Fibroblast of pulmonary artery (primary cell): ENCODE data around the gene NSD2.
"Not testable (repeated sequence)": the region's sequence is repeated elsewhere in the genome, so short reads cannot be mapped to it uniquely, and the experiment has no call there.

Source experiments
- DNase-seq: peaks from one replicate; pipeline ENCODE4 v3.0.0-alpha.2; 2010; ENCODE audit warnings: low read depth
- H3K4me3 ChIP-seq: replicated peaks from 2 replicates; pipeline ENCODE4 v1.5.1; 2011; ENCODE audit warnings: low read depth, mild to moderate bottlenecking, control low read depth, low read length, moderate library complexity
- TF ChIP-seq, protein P1 (sequence below): IDR thresholded peaks from 2 replicates; pipeline ENCODE4 v1.5.1; 2011; ENCODE audit warnings: mild to moderate bottlenecking, control low read depth, low read length, inconsistent platforms; ENCODE audit errors: missing control alignments

The NSD2 gene

DNA sequence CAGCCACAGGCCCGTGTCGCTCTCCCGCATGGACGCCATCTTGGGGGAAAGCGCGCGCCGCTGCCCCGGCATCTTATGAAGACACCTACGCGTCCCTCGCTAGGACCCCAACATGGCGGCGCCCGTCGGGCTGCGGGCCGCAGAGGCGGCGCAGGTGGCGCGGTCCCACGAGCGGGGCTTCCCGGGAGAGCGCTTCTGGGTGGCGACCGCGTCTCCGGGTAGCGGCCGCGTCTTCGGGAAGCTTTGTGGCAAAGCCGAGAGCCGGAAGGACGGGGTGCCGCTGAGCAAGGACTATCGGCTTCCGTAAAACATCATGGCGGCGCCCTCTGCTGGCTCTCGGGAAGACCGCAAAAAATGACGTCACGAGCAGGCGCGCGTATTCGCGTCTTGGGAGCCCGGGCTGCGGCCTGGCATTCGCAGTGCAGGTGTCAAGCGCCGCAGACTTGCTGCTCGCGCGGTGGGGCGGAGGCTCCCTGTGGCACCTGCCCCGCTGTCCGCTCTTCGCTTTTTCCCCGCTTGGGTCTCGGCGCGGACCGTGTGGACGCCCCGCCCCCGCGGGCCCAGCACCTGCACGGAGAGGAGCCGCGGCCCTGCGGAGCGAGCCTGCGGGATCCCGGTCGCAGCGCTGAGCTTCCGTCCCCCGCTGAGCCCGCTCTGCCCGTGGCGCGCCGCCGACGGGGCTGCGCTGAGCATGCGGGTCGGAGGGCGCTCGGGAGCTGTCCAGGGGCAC, 137.9 kb downstream of the NSD2 start, which contains the start of gene NELFA:
NELFA (minus strand) TSS at position 54 of the 730 bp plus-strand sequence; CDS start at position 39, 15 bp downstream.
- peak; percentile 95 for DNase-seq

DNA sequence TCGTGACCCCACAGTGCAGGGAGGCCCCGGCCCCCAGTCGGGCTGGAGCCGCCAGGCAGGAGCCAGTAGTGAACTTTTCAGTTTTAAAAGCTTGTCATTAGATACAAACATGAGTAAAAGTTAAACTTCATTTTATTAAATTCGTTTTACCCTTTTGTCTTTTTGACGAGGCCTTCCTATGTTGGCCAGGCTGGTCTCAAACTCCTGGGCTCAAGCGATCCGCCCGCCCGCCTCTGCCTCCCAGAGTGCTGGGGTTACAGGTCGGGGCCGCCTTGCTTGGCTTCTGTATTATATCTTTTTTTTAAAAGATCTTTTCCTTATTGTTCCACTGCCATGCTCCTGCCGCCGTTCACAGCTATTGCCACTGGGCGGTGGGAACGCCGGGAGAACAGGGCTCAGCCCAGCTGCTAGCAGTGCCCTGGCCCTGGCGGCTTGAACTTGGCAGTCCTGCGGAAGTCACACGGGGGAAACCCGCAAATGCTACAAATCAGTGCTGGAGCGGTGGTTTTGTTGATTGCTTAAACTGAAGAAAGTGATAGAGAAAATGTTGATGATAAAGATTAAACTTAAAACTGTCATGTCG, 138.5 kb downstream of the NSD2 start:
- TF ChIP-seq, protein P1, sequence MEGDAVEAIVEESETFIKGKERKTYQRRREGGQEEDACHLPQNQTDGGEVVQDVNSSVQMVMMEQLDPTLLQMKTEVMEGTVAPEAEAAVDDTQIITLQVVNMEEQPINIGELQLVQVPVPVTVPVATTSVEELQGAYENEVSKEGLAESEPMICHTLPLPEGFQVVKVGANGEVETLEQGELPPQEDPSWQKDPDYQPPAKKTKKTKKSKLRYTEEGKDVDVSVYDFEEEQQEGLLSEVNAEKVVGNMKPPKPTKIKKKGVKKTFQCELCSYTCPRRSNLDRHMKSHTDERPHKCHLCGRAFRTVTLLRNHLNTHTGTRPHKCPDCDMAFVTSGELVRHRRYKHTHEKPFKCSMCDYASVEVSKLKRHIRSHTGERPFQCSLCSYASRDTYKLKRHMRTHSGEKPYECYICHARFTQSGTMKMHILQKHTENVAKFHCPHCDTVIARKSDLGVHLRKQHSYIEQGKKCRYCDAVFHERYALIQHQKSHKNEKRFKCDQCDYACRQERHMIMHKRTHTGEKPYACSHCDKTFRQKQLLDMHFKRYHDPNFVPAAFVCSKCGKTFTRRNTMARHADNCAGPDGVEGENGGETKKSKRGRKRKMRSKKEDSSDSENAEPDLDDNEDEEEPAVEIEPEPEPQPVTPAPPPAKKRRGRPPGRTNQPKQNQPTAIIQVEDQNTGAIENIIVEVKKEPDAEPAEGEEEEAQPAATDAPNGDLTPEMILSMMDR = peak; percentile 21
- DNase-seq = peak; percentile 57
- H3K4me3 ChIP-seq = peak overlapping the region; percentile 96

More for the DNA sequence above, 137.9 kb downstream of the NSD2 start, which contains the start of gene NELFA:
- TF ChIP-seq, protein P1 = peak; percentile 43
- peak within 1 kb of the TSS; percentile 96 for H3K4me3 ChIP-seq

DNA sequence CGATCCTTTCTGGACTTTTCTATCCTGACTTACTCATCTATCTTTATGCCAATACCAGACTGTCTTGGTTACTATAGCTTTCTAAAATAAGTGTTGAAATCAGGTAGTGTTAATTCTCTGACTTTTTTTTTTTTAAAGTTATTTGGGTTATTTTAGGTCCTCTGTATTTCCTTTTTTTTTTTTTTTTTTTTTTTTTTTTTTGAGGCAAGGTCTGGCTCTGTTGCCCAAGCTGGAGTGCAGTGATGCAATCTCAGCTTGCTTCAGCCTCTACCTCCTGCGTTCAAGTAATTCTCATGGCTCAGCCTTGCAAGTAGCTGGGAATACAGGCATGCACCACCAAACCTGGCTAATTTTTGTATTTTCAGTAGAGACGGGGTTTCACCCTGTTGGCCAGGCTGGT, 140.4 kb downstream of the NSD2 start:
- peak; percentile 39 for DNase-seq
- TF ChIP-seq, protein P1 = no peak

DNA sequence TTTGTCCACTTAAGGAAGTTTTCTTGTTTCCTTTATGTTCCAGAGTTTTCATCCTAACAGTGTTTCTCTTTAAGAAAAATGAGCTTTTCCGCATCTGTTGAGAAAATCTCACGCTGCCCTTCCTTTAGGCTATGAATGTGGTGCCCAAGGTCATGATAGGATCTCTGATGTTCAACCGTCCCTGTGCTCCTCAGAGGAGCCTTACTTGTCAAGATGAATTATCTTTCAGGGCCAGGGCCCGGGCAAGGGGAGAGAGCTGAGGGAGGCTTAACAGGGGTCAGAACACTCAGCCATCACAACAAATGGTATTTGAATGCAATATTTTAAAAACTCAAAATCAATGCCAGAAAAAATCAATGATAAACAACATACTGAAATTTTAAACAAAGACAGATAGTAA, 143.8 kb downstream of the NSD2 start:
- no peak overlapping the region for H3K4me3 ChIP-seq
- TF ChIP-seq, protein P1 = no peak
- no peak for DNase-seq

More for the DNA sequence above, 140.4 kb downstream of the NSD2 start:
- H3K4me3 ChIP-seq = no peak overlapping the region

DNA sequence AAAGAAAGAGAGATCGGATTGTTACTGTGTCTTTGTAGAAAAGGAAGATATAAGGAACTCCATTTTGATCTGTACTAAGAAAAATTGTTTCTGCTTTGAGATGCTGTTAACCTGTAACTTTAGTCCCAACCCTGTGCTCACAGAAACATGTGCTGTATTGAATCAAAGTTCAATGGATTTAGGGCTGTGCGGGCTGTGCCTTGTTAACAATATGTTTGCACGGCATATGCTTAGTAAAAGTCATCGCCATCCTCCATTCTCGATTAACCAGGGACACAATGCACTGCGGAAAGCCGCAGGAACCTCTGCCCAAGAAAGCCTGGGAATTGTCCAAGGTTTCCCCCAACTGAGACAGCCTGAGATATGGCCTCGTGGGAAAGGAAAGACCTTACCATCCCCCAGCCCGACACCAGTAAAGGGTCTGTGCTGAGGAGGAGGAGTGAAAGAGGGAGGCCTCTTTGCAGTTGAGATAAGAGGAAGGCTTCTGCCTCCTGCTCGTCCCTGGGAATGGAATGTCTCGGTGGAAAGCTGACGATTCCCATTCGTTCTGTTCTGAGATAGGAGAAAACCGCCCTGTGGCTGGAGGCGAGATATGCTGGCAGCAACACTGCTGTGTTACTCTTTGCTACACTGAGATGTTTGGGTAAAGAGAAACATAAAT, 150.3 kb downstream of the NSD2 start:
- peak; percentile 77 for DNase-seq
- peak overlapping the region; percentile 30 for H3K4me3 ChIP-seq

DNA sequence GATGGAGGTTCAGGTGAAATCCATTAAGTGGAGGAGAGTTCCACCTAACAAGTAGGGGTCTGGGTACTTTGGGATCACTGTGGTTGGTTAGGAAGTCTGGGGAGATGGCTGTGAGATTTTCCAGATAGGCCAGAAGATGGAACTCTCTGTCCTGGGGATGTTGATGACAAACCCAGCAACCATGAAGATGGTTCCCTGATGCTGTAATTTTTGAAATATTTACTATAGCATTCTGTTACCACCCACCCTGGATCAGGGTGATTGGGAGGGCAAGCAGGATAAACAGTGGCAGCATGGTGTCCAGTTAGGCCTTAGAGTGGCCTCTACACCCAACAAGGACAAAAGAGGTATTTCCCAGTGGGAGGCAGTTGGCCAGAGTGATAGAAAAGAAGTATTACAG, 153.5 kb downstream of the NSD2 start:
- TF ChIP-seq, protein P1 = no peak
- DNase-seq = no peak
- no peak overlapping the region for H3K4me3 ChIP-seq

DNA sequence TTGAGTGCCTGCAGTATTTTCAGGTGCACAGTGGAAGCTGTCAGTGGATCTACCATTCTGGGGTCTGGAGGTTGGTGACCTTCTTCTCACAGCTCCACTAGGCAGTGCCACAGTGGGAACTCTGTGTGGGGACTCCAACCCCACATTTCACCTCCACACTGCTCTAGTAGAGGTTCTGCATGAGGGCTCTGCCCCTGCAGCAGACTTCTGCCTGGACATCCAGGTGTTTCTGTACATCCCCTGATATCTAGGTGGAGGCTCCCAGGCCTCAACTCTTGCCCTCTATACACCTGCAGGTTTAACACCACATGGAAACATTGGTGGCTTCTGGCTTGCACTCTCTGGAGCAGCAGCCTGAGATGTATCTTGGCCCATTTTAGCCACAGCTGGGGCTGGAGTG, 154.6 kb downstream of the NSD2 start:
- no peak overlapping the region for H3K4me3 ChIP-seq
- TF ChIP-seq, protein P1 = no peak
- no peak for DNase-seq

DNA sequence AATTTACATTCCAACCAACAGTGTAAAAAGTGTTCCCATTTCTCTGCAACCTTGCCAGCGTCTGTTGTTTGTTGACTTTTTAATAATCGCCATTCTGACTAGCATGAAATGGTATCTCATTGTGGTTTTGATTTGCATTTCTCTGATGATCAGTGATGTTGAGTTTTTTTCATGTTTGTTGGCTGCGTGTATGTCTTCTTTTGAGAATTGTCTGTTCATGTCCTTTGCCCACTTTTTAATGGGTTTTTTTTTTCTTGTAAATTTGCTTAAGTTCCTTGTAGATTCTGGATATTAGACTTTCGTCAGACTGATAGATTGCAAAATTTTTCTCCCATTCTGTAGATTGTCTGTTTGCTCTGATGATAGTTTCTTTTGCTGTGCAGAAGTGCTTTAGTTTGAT, 155.9 kb downstream of the NSD2 start:
- DNase-seq, H3K4me3 ChIP-seq: not testable (repeated sequence)

DNA sequence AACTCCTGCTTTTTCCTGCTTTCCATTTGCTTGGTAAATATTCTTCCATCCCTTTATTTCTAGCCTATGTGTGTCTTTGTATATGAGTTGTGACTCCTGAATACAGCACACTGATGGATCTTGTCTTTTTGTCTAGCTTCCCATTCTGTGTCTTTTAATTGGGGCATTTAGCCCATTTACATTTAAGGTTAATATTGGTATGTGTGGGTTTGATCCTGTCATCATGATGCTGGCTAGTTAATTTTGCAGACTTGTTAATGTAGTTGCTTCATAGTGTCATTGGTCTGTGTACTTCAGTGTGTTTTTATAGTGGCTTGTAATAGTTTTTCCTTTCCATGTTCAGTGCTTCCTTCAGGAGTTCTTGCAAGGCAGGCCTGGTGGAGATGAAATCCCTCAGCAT, 160.0 kb downstream of the NSD2 start:
- H3K4me3 ChIP-seq, DNase-seq: not testable (repeated sequence)
